Measurements from ENCODE around the gene KCTD11. TPM values are rescaled to one million over a fixed set of nuclear protein-coding genes. Genes with fewer than 3 reads are reported as not detected.
A peak's percentile ranks its signal among the peaks of the same experiment; 100 is the strongest.

Gene KCTD11
- total and polyA plus RNA-seq, 4 experiments from 2014 or later: 0.33 to 4.3 (median 2.7) TPM

DNA sequence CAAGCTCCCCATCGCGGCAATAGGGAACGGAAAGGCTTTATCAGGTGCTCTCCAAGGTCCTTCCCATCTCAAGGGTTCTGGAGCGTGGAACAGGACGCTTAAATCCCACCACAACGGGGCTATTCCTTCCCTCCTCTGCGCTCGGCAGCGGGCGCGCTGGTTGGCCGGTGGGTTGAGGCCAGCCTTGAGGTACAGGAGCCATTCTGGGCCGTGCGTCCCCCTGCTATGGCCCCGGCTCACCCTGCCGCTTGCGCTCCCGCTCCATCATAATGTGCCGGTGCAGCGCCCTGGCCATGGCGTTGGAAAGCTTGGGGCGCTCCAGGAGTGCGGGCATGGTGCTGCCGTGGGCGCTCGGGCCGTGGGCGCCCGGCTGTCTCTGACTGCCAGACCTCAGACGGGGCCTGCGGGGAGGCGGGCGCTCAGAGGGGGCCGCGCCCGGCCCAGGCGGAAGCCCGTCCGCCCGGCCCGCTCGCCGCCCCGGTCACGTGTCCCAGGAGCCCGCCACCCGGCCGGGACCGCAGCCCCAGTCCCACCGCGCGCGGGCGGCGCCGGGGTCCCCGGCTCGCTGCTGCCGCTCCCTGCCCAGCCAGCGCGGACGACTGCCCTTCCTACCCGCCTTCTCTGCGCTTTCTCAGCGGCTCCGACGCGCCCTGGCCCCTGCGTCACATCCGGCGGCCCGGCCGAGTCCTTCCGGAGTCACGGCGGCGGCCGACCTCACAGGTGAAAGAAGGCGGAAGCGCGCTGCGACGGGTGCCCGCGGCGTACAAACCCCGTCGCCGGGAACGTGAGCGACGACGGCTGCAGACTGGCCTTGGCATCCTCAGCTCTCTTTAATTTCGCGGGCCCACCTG is 37.0 kb upstream of the KCTD11 start, which contains the start of gene GPS2:
TSS of gene GPS2 (minus strand) at position 642 of the 851 bp plus-strand sequence. CDS start at position 334, 308 bp downstream.
- intact Hi-C loops (cut with micrococcal nuclease): loop anchor here (1.0 kb wide), 2 partner anchors 8 to 14 kb away; partner anchors contain the start of genes EIF5A and NEURL4
- Histone ChIP-seq H3K4me3 (ENCODE audit: low read length in 2 of 2) (peak within 1 kb of the TSS; percentile 68 to 76), H3K4me1 (ENCODE audit: insufficient read depth, low read length) (peaks cover 50% of the 10 kb centered on the region), H3K9me3 (ENCODE audit: control insufficient read depth in 1 of 2, low read length in 2 of 2) (no peaks in the 10 kb centered on the region), H3K36me3 (ENCODE audit: insufficient read depth, low read length) (peaks cover 59% of the 10 kb centered on the region), H3K27ac (ENCODE audit: low read depth, low read length) (peak within 1 kb of the TSS; percentile 83), H3K27me3 (ENCODE audit: insufficient read depth, low read length) (no peaks in the 10 kb centered on the region)
- no peaks in the 10 kb centered on the region for H3K27me3 Mint-ChIP-seq
- H3K4me3 Mint-ChIP-seq: peak within 1 kb of the TSS; percentile 83 to 97 (median 92)
- peaks cover 0 to 7% (median 0%) of the 10 kb centered on the region in 8 donors for H3K9me3 Mint-ChIP-seq
- POLR2A ChIA-PET (ENCODE audit: partially characterized antibody): interaction anchor here (0.8 to 9.3 kb wide), 23 partner anchors 10 to 372 kb away, joined by 3 to 187 read pairs (median 6); partner anchors contain the start of genes ACADVL, ACAP1, DLG4 and DVL2
- peak; percentile 92 to 94 (median 93) for DNase-seq
- H3K27ac Mint-ChIP-seq: peak within 1 kb of the TSS; percentile 92 to 98 (median 96)
- peaks cover 52 to 72% of the 10 kb centered on the region in 2 donors for H3K36me3 Mint-ChIP-seq
- peaks cover 29 to 64% (median 44%) of the 10 kb centered on the region in 4 donors for H3K4me1 Mint-ChIP-seq
- CTCF ChIA-PET (ENCODE audit: partially characterized antibody): interaction anchor here (0.6 to 4.2 kb wide), 7 partner anchors 10 to 122 kb away, joined by 3 to 21 read pairs (median 6); partner anchors contain the start of gene ACAP1

DNA sequence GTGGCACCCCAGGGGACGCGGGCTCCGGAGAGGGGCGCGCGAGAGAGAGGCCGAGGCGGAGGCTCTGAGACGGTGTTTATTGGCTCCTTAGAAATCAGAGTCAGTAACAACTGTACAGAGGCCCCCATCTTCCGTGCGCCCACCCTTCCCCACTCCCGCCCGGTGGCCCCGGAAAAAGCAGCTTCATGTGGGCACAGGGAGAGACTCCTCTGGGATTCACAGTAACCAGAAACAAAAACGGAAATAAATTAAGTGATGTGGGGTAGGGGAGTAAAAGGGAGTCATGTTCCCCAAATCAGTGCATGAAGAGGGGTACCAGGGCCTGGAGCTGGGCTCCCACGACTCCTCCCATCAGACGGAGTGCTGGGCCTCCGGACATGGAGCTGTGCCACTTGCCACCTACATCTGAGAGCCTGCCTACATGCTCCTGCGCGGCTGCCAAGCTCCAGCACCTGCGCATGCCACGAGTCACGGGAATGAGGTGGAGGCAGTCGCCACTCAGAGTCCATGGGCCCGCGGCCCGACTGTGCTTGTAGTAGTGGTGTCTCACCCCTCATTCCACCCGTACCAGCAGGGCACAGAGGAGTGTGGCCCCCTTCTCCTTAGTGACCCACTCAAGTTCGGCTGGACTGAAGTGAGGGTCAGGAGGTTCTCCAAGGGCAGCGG is 36.3 kb upstream of the KCTD11 start:
- Mint-ChIP-seq H3K27ac (peak overlapping the region; percentile 92 to 98 (median 96)), H3K4me1 (peaks cover 22 to 57% (median 36%) of the 10 kb centered on the region in 4 donors), H3K4me3 (peak overlapping the region; percentile 80 to 97 (median 92)), H3K36me3 (peaks cover 44 to 67% of the 10 kb centered on the region in 2 donors), H3K27me3 (no peaks in the 10 kb centered on the region), H3K9me3 (peaks cover 0 to 7% (median 0%) of the 10 kb centered on the region in 8 donors)
- H3K36me3 ChIP-seq (ENCODE audit: insufficient read depth, low read length): peaks cover 52% of the 10 kb centered on the region
- ChIA-PET POLR2A (ENCODE audit: partially characterized antibody) (interaction anchor here (0.6 to 9.3 kb wide), 22 partner anchors 10 to 371 kb away, joined by 3 to 187 read pairs (median 6); partner anchors contain the start of genes ACADVL, ACAP1, DLG4 and DVL2), CTCF (ENCODE audit: partially characterized antibody) (interaction anchor here (1.0 to 4.2 kb wide), 5 partner anchors 9 to 121 kb away, joined by 3 to 21 read pairs (median 5); partner anchors contain the start of gene ACAP1)
- DNase-seq: no peak
- H3K9me3 ChIP-seq (ENCODE audit: control insufficient read depth in 1 of 2, low read length in 2 of 2): no peaks in the 10 kb centered on the region
- intact Hi-C loops (cut with micrococcal nuclease): loop anchor here (1.0 kb wide), 2 partner anchors 8 to 14 kb away; partner anchors contain the start of genes EIF5A and NEURL4
- H3K4me1 ChIP-seq (ENCODE audit: insufficient read depth, low read length): peaks cover 42% of the 10 kb centered on the region
- no peaks in the 10 kb centered on the region for H3K27me3 ChIP-seq (ENCODE audit: insufficient read depth, low read length)
- H3K27ac ChIP-seq (ENCODE audit: low read depth, low read length): peak overlapping the region; percentile 83
- peak overlapping the region; percentile 68 to 76 for H3K4me3 ChIP-seq (ENCODE audit: low read length in 2 of 2)

DNA sequence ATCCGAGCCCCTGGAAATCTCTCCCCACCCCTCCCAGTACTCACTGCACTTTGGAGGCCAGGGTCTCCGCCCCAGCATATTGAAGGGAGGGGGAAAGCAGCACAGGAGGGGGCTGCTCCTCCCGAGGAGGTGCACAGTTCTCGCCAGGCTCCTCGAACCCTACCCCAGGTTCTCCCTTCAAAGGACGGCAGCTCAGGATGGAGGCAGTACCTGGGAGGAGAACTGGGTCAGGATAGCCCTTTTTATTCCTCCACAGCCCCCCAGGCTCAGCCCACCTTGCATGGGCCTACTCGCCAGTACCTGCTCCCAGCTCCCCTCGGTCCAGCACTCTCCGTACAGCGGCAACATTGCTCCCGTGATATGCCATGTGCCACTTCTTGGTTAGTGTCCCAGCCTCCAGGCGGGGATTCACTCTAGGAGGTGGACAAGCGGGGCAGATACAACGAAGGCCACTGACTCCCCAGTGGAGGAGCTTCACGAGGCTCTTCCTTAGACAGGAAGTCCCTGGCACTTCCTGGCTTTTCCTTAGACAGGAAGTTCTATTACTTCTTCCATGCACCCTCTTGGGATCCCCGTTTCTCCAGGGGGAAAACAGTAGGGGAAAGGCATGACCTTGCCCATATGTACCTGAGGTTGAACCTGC is 34.7 kb upstream of the KCTD11 start:
- Histone ChIP-seq H3K9me3 (ENCODE audit: control insufficient read depth in 1 of 2, low read length in 2 of 2) (no peaks in the 10 kb centered on the region), H3K27me3 (ENCODE audit: insufficient read depth, low read length) (no peaks in the 10 kb centered on the region), H3K27ac (ENCODE audit: low read depth, low read length) (no peak overlapping the region), H3K4me3 (ENCODE audit: low read length in 2 of 2) (no peak overlapping the region), H3K36me3 (ENCODE audit: insufficient read depth, low read length) (peaks cover 51% of the 10 kb centered on the region), H3K4me1 (ENCODE audit: insufficient read depth, low read length) (peaks cover 34% of the 10 kb centered on the region)
- Mint-ChIP-seq H3K4me3 (peak overlapping the region in 3 of 8 donors; percentile 10 to 67 (median 66)), H3K4me1 (peaks cover 13 to 44% (median 27%) of the 10 kb centered on the region in 4 donors), H3K27me3 (no peaks in the 10 kb centered on the region), H3K36me3 (peaks cover 39 to 68% of the 10 kb centered on the region in 2 donors), H3K27ac (peak overlapping the region in 4 of 7 donors; percentile 41 to 86 (median 61)), H3K9me3 (peaks cover 0 to 5% (median 0%) of the 10 kb centered on the region in 8 donors)
- CTCF ChIA-PET (ENCODE audit: partially characterized antibody): interaction anchor here (0.9 to 2.3 kb wide), 4 partner anchors 19 to 38 kb away, joined by 3 to 8 read pairs (median 5); partner anchors contain the start of genes ACAP1 and TMEM95
- POLR2A ChIA-PET (ENCODE audit: partially characterized antibody): interaction anchor here (1.0 to 9.3 kb wide), 6 partner anchors 8 to 120 kb away, joined by 3 to 187 read pairs (median 6); partner anchors contain the start of genes ACAP1 and NEURL4
- no peak for DNase-seq
- intact Hi-C loops (cut with micrococcal nuclease): no loop called here

DNA sequence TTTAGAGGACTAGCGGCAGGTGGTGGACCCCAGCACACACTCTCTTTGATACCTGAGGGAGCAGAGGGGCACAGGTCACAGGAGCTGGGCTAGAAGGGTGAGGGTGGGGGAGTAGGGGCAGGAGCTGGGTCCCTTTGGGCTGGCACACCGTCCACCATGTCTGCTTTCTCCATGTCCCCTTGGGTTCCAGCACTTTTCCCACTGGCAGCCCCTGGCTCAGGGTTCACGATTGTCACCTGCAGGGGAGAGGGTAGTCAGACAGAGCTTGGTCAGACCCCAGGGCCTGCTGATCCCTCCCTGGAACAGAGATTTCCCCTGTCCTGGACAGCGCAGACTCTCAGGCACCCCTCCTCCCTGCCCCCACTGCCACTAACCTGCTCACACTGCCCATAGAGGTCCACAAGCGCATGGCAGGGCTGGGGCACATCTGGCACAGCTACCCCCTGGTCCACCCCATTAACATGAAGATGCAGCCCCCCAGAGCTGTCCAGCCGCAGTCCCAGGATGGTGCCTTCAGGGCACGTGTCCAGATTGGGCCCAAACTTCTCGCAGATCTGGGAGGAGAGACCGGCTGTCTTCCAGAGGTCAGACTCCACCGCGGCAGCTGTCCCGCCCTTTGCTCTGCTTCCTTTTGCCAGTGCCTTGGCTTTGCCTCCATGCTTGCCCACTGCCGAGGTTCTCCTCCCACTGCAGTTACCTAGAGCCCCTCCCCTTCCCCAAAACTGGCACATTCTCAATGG is 33.7 kb upstream of the KCTD11 start:
- Histone ChIP-seq H3K27ac (ENCODE audit: low read depth, low read length) (no peak overlapping the region), H3K27me3 (ENCODE audit: insufficient read depth, low read length) (no peaks in the 10 kb centered on the region), H3K9me3 (ENCODE audit: control insufficient read depth in 1 of 2, low read length in 2 of 2) (no peaks in the 10 kb centered on the region), H3K36me3 (ENCODE audit: insufficient read depth, low read length) (peaks cover 51% of the 10 kb centered on the region), H3K4me1 (ENCODE audit: insufficient read depth, low read length) (peaks cover 24% of the 10 kb centered on the region), H3K4me3 (ENCODE audit: low read length in 2 of 2) (no peak overlapping the region)
- Mint-ChIP-seq H3K4me3 (peak overlapping the region in 2 of 8 donors; percentile 30 to 32), H3K4me1 (peaks cover 11 to 34% (median 19%) of the 10 kb centered on the region in 4 donors), H3K27me3 (no peaks in the 10 kb centered on the region), H3K27ac (peak overlapping the region in 4 of 7 donors; percentile 22 to 93 (median 61)), H3K9me3 (peaks cover 0 to 5% (median 0%) of the 10 kb centered on the region in 8 donors), H3K36me3 (peaks cover 29 to 61% of the 10 kb centered on the region in 2 donors)
- intact Hi-C loops (cut with micrococcal nuclease): no loop called here
- CTCF ChIA-PET (ENCODE audit: partially characterized antibody): interaction anchor here (0.9 to 2.3 kb wide), 4 partner anchors 18 to 37 kb away, joined by 3 to 8 read pairs (median 5); partner anchors contain the start of genes ACAP1 and TMEM95
- POLR2A ChIA-PET (ENCODE audit: partially characterized antibody): interaction anchor here (1.0 to 7.1 kb wide), 5 partner anchors 9 to 119 kb away, joined by 3 to 71 read pairs (median 4); partner anchors contain the start of genes ACAP1 and NEURL4
- no peak for DNase-seq

DNA sequence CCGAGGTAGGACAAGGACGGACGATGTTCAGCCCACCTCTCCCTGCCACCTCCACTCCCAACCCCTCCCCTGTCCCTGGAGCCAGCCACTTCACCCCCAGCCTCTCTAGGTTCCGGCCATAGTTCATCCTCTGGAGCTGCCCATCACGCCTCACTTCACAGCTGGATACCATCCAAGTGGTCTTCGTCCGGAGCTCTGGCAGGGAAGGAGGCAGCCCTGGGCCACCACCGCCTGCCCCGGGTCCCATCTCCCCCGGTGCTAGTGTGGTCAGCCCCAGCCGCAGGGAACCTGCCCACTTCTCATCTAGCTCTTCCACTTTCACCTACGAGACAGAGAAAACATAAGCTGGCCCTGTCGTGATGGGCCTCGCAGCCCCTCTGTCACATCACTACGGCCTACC is 30.5 kb upstream of the KCTD11 start:
- ChIA-PET CTCF (ENCODE audit: partially characterized antibody) (interaction anchor here (1.3 to 6.5 kb wide), 4 partner anchors 11 to 34 kb away, joined by 3 to 115 read pairs (median 7); partner anchors contain the start of gene ACAP1), POLR2A (ENCODE audit: partially characterized antibody) (interaction anchor here (0.9 to 6.8 kb wide), 5 partner anchors 8 to 30 kb away, joined by 3 to 61 read pairs (median 6); partner anchors contain the start of genes ACAP1, KCTD11 and NEURL4)
- H3K4me3 ChIP-seq (ENCODE audit: low read length in 2 of 2): no peak overlapping the region
- intact Hi-C loops (cut with micrococcal nuclease): no loop called here
- Mint-ChIP-seq H3K27ac (peak overlapping the region in 1 of 7 donors; percentile 41), H3K4me1 (peaks cover 6 to 17% (median 7%) of the 10 kb centered on the region in 4 donors), H3K4me3 (peak overlapping the region in 1 of 8 donors; percentile 41), H3K36me3 (peaks cover 18 to 46% of the 10 kb centered on the region in 2 donors), H3K27me3 (no peaks in the 10 kb centered on the region), H3K9me3 (no peaks in the 10 kb centered on the region)
- H3K27me3 ChIP-seq (ENCODE audit: insufficient read depth, low read length): no peaks in the 10 kb centered on the region
- no peak for DNase-seq
- no peak overlapping the region for H3K27ac ChIP-seq (ENCODE audit: low read depth, low read length)
- H3K9me3 ChIP-seq (ENCODE audit: control insufficient read depth in 1 of 2, low read length in 2 of 2): no peaks in the 10 kb centered on the region
- peaks cover 47% of the 10 kb centered on the region for H3K36me3 ChIP-seq (ENCODE audit: insufficient read depth, low read length)
- peaks cover 10% of the 10 kb centered on the region for H3K4me1 ChIP-seq (ENCODE audit: insufficient read depth, low read length)
